ENCODE data around the gene CRYBB2. TPM values are rescaled to one million over a fixed set of nuclear protein-coding genes. Genes with fewer than 3 reads are reported as not detected.
"Not testable (repeated sequence)": the region's sequence is repeated elsewhere in the genome, so short reads cannot be mapped to it uniquely, and the experiment has no call there.

The CRYBB2 gene
- polyA plus RNA-seq, 4 donors = 0.38 to 1.1 (median 0.52) TPM

DNA sequence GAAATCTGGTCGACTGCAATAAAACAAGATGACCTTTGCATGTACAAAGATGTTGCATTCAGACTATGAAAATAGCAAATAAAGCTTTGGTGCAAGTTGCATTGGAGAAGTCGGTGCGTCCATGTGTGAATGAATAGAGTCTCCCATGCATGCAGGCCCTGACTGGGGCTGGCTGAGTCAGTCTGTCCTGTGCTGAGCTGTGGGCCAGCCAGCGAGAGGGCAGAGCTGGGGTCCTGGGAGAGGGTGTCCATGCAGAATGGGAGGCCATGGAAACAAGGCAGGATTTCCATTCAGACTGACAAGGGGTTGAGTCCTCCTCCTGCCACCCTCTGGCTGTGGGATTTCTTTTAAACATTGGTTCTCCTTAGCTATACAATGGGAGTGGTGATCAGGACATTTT lies 22.1 kb upstream of the CRYBB2 start:
- DNase-seq (ENCODE audit: low read depth in 4 of 4, low spot score in 3 of 4) = no peak

DNA sequence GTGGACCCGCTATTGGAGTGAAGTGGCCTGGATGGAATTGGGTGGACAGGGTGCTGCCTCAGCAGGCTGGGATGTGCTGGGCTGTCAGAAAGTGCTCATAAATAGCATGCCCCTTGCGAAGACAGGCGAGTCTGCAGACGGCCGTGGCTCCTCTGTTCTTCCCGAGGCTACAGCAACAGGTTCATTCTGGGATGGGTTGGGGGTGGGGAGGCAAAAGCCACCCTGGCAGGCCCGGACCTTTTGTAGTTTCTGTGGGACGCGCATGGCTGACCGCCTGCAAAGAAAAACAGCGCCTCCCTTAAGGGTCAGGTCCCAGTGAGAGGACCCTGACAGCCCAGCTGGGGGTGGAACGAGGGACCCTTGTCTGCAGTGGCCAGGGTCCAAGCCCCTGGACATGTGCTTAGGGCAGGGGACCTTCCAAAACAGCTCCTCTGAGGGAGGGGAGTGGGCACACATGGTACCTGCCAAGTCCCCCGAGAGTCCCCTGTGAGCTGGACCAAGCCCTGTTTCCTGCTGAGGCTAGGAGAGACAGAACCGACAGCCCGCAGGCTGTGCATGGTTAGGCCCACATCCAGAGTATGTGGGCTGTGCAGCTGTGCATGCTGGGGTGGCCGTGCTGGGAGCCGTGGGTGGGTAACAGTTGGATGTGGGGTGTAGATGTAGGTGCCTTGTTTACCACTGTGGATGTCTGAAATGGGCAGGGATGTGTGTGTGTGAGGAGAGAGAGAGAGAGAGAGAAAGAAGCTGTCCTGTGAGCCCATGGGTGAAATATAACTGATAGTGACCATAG lies 19.5 kb upstream of the CRYBB2 start, which contains the start of gene CRYBB3:
Gene CRYBB3 (plus strand): TSS at position 128 of the 790 bp plus-strand sequence. CDS start 1,539 bp downstream, outside the sequence.
- DNase-seq (ENCODE audit: low read depth in 4 of 4, low spot score in 3 of 4) = peak in 3 of 4 donors; percentile 36 to 44 (median 41)

DNA sequence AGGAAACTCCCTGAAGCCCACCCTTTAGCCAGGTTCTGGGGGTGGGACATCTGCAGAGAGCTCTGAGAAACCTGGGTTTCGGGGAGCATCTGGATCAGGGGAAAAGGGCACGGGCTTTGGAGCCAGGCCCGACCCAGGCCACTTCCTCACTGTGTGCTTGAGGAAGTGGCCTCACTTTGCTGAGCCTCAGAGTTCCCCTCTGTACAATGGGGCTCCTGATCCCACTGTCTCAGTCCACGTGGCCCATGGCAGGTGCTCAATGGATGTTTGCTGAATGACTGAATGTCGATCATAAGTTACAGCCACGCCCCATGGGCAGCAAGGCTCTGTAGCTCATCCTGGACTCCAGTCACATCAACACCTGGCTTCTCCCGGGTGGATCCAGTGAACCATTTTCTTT lies 18.5 kb upstream of the CRYBB2 start:
- DNase-seq (ENCODE audit: low read depth in 4 of 4, low spot score in 3 of 4) = no peak

DNA sequence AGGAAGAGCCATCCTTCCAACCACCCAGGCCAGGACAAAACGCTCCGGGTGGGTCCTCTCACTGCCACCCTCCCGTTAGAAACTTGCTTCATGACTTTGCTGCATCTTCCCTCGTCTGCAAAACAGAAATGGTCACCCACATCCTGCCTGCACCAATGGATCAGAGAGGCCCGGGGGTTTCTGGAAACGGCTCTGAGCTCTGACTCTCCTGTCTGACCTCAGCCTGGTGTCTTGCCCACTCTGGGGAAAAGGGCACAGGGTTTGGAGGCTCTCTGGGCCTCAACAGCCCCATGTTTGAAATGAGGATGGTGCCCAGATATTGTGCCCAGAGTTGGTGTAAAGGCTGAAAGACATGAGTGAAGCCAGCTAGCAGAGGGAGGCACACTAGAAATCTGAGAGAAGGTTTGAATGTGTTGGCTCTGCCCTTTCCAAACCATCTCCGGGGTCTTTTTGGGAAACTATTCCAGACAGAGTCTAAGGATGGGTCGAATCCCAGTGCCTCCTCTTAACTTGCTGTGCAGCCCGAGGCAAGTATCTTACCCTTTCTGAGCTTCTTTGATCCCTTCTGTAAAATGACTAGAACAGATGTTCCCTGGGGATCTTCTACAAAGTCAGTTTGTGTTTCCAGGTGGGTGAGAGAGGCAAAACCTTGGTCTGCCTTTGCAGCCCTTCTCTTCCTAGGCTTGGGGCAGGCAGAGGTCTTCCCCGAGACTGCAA lies 17.7 kb upstream of the CRYBB2 start:
- DNase-seq (ENCODE audit: low read depth in 4 of 4, low spot score in 3 of 4) = no peak

DNA sequence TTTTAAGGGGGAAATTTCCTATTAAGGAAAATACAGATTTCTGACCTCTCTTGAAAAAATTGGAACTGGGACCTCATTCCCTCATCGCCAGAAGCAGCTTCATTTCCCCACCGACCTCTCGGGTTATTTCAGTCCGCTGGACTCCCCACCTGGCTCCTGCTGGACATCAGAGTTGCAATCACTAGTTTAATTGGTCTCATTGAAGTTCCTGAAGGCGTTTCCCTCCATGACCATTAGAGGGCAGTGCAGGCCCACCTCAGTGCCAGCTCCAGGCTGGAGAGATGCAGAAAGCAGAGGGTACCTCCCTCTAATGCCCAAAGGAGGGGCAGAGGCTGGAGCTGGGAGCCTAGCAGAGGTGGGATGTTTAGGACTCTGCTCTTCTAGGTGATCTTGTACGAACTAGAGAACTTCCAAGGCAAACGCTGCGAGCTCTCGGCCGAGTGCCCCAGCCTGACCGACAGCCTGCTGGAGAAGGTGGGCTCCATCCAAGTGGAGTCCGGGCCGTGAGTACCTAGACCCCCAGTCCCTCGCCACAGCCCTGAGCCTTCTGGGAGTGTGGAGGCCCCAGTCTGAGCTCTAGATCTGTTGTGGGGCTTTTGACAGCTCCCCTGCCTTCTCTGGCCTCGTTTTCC lies 17.0 kb upstream of the CRYBB2 start:
- DNase-seq (ENCODE audit: low read depth in 4 of 4, low spot score in 3 of 4) = peak in 3 of 4 donors; percentile 38 to 54 (median 43)

DNA sequence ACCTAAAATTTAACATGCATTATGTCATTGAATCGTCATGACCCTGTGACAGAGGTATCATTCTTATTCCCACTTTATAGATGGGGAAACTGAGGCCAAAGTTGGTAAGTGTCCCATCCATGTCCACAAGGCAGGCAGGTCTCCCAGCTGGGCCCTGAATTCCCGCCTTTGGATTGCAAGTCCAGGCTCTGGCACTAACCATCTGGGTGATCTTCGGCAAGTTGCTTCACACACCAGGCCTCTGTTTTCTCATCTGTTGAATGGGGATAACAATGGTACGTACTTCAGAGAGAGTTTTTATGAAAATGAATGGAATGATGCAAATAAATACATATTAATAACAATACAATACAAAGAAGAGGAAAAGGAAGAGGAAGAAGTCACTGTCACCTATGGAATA lies 16.4 kb upstream of the CRYBB2 start:
- no peak for DNase-seq (ENCODE audit: low read depth in 4 of 4, low spot score in 3 of 4)

DNA sequence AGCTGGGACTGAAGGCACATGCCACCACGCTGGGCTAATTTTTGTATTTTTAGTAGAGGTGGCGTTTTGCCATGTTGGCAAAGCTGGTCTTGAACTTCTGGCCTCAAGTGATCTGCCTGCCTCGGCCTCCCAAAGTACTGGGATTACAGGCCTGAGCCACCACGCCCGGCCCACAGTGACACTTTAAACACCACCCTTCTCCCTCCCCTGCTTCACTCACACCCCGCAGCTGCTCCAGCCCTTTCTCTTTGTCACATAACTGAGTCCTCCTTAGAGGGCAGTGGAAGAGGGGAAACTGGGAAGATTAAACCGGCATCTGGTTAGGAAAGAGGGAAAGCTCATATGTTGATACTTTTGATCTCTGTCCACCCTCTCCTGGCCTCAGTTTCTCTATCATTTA lies 14.9 kb upstream of the CRYBB2 start:
- DNase-seq (ENCODE audit: low read depth in 4 of 4, low spot score in 3 of 4) = not testable (repeated sequence)

DNA sequence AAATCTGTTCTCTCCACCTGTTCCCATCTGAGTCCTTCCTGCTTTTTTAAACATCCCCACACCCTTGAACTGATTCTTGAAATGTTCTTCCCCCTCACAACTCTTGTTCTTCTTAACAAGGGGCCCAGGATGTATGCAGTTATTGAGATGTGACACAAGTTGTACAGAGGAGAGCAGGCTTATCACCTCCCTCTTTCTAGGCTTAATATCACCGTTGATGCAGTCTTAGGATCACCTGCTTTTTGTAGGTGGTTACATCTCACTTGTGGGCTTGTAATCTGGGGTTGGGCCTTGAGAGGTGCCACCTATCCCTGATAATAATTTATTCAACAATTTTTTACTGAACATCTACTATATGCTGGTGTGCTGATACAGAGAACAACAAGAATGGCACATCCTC lies 13.6 kb upstream of the CRYBB2 start:
- DNase-seq (ENCODE audit: low read depth in 4 of 4, low spot score in 3 of 4) = no peak

DNA sequence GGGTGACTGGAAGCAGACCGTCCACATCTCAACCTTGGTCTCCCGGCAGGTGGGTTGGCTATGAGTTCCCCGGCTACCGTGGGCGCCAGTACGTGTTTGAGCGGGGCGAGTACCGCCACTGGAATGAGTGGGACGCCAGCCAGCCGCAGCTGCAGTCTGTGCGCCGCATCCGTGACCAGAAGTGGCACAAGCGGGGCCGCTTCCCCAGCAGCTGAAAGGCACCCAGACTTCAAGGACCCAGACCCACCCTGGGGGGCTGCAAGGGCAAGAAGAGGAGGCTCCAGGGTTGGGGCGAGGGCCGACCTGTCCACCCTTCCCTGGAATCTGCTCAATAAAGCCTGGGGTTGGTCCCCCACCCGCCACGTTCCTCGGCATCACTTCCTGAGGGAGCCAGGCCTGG lies 12.4 kb upstream of the CRYBB2 start:
- DNase-seq (ENCODE audit: low read depth in 4 of 4, low spot score in 3 of 4) = no peak

DNA sequence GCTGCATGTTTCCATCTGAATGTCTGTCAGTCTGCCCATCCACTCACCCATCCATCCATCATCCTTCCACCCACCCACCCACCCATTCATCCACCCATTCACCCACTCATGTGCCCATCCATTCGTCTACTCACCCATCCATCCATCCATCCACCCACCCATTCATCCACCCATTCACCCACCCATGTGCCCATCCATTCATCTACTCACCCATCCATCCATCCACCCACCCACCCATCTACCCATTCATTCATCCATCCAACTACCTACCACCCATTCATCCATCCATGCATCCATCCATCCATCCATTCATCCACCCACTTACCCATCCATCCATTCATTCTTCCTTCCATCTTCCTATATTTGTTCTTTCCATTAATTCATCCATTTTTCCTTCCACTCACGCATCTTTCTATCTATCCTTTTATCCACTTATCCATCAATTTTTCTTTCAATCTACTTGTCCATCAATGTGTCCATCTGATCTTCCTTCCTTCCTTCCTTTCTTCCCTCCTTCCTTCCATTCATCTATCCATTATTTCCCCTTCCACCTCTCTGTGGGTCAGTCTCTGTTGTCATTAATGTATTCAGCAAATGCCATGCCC lies 11.8 kb upstream of the CRYBB2 start:
- DNase-seq (ENCODE audit: low read depth in 4 of 4, low spot score in 3 of 4) = no peak

DNA sequence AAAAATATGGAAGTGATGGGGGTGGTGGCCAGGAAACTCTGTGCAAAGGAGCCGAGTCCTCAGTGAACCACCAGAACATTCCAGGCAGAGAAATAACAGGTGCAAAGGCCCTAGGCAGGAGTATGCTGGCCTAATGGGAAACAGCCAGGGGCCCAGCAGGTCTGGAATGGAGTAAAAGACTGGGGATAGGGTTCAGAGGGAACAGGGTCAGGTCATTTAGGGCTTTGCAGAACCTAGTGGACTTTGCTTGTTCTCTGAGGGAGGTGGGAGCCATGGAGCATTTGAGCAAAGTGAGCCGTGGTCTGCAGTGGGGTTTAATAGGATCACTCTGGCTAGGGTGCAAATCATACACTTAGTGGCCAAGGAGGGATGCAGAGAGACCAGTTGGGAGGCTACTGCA lies 11.1 kb upstream of the CRYBB2 start:
- DNase-seq (ENCODE audit: low read depth in 4 of 4, low spot score in 3 of 4) = no peak

DNA sequence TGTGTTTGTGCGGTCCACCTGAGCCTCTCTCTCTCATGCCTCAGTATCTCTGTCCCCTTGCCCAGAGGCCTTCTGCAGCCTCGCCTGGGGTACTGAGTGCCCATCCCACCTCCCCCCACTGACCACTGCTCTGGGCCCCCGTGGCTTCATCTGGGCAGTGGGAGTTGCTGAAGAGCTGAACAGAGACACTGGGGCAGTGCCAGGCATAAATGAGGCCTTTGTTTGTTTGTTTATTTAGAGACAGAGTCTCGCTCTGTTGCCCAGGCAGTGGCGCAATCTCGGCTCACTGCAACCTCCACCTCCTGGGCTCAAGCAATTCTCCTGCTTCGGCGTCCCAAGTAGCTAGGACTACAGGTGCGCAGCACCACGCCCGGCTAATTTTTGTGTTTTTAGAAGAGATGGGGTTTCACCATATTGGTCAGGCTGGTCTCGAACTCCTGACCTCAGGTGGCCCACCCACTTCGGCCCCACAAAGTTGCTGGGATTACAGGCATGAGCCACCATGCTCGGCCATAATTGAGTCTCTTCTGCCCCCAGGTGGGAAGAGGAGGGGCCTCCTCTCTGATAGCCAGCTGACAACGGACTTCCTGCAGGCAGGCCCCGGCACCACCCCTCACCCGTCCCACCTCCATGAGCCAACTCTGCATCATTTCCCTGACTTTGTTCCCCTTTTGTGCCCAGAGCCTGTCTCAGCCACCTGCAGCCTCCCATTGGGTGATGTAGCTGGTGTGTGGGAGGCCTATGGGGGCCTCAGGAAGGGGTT lies 10.5 kb upstream of the CRYBB2 start:
- no peak for DNase-seq (ENCODE audit: low read depth in 4 of 4, low spot score in 3 of 4)

DNA sequence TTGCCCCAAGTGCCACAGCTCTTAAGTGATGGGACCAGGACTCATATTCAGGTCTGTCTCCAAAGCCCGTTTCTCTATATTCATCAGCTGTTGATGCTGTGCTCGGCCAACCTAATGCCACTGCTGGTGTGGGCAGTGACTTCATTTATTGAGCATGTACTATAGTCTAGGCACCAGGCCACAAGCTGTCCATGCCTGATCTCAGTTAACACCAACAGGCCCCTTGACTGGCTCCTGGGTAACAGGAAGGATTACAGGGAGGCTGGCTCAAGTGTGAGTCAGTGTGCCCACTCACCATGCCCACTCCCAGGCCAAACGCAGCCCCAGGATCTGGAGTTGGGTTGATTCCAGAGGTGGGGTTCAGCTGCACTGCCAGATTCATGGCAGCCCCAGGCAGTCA lies 8.6 kb upstream of the CRYBB2 start:
- DNase-seq (ENCODE audit: low read depth in 4 of 4, low spot score in 3 of 4) = no peak

DNA sequence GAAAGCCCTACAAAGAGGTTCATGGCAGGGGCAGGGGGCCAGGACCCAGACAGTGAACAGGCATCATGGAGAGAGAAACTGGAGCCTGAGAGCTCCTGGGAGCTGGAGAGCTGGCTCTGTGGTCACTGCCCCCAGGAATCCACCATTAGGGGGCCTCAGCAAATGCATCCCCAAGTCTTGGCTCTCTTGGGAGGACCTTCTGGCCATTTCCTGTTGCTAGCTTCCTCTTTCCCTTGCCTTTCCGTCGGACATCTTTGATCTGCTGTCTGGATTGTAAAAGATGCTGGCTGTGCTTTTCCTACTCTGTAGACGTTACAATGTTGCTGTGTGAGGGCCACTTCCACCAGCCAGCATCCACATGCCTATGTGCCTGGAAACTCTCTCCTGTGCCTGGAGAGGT lies 7.1 kb upstream of the CRYBB2 start:
- no peak for DNase-seq (ENCODE audit: low read depth in 4 of 4, low spot score in 3 of 4)

DNA sequence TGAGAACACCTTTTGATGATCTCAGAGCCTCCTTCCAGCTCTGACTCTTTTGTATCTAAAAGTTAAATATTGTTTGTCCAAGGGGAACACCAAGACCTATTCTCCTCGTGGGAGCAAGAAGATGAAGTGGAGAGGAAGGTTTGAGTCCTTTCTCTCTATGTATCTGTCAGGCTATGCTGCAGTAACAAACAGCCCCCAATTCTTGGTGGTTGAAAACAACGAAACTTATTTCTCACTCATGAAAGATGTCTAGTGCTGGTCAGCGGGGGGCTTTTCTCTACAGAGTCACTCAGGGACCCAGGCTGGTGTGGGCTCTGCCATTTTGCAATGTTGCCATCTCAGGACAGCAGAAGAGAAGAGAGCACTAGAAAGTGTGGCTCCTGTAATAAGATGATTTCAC lies 6.2 kb upstream of the CRYBB2 start:
- no peak for DNase-seq (ENCODE audit: low read depth in 4 of 4, low spot score in 3 of 4)

DNA sequence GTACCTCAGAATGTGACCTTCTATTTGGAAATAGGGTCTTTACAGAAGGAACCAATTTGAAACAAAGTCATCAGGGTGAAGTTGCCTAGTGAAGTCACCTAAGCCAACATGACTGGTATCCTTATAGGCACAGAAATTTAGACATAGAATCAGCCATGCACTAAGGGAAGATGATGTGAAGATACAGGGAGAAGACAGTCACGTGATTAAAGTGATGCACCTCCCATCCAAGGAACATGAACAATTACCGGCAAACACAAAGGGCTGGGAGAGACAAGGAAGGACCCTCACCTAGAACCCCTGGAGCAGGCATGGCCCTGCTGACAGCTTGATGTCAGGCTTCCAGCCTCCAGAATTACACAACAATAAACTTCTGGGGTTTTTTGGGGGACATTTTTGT lies 3.2 kb upstream of the CRYBB2 start:
- DNase-seq (ENCODE audit: low read depth in 4 of 4, low spot score in 3 of 4) = no peak

DNA sequence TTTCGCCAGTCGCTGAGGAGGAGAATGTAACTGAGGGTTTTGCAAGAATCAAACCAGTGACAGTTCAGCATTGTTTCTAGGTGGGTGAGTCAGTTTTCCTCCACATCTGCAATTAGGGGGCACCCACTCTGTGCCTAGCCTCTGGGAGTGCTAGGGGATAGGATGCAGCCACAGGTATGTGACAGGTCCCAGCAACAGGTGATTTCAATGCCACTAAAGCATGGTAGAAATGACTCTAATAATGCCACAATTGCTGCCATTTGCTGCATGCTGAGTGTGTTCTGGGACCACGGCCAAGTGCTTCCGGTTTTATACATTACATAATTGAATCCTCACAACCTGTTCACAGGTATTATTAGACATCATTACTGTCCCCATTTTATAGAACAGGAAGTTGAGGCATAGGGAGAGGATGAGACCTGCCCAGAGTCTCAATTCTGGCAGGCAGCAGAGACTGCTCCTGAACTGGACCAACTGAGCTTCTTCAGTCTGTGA lies 556 bp downstream of the CRYBB2 start:
- DNase-seq (ENCODE audit: low read depth in 4 of 4, low spot score in 3 of 4) = no peak

DNA sequence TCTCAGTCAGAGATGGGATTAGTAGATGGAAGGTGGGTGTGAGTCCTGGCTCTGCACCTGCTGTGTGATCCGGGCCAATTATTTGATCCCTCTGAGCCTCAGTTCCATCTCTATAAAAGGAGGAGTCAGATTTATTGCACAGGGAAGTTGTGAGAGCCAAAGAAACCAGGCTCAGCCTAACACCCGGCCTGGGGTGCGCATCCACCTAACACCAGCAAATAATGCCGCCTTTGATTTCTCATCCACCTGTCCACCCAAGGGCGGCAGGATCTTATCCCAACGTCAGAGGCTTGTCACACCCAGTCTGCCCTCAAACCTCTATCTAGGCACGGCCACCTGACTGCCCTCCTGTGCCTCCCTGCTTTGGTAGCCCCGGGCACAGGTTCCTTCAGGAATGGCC lies 2.4 kb downstream of the CRYBB2 start:
- DNase-seq (ENCODE audit: low read depth in 4 of 4, low spot score in 3 of 4) = no peak

DNA sequence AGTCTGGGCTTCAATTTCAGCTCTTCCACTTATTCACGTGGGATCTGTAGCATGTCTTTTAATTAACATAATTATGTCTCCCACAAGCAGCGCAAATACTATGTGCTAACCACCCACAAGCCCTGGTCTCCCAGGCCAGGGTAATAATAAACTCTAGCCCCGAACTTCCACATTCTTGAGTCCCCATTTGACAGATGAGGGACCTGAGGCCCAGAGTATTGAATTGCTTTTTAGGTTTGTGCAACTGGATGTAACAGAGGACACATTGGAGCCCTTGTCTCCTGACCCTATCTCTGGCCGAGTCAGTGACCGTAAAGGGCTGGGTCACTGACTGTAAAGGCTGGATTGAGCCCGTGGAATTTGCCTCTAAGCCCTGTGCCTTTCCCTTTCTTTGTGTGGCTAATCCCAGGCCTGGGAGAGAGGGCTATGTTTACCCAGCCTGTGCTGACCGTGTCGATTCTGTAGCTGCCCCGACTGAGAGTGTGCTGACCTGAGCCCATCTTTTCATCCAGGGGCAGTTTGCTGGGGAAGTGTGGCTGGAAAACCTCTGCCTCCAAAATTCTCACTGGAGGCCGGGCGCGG lies 3.9 kb downstream of the CRYBB2 start:
- no peak for DNase-seq (ENCODE audit: low read depth in 4 of 4, low spot score in 3 of 4)

DNA sequence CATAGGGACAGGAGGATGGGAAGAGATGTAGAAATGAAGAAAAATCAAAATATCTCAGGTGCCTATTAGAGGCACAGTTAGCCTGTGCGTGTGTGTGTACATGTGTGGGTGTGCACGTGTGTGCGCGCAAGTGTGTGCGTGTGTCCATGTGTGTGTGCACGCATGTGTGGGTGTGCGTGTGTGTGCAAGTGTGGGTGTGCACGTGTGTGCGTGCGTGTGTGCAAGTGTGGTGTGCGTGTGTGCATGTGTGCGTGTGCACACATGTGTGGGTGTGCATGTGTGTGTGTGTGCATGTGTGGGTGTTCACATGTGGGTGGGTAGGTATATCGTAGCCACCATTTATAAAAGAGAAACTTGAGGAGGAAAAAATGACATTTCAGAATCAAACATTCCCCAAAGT lies 9.4 kb downstream of the CRYBB2 start:
- DNase-seq (ENCODE audit: low read depth in 4 of 4, low spot score in 3 of 4) = no peak

Data from right renal pelvis (tissue), 4 donors.